GM21786 (cell line): Measurements from ENCODE around the gene YTHDF2.

Source experiments
- ATAC-seq: cut with Tn5 transposase; IDR thresholded peaks from one replicate; pipeline ENCODE4 v1.9.1; 2021; ENCODE audit not compliant: unreplicated experiment

The YTHDF2 gene

DNA sequence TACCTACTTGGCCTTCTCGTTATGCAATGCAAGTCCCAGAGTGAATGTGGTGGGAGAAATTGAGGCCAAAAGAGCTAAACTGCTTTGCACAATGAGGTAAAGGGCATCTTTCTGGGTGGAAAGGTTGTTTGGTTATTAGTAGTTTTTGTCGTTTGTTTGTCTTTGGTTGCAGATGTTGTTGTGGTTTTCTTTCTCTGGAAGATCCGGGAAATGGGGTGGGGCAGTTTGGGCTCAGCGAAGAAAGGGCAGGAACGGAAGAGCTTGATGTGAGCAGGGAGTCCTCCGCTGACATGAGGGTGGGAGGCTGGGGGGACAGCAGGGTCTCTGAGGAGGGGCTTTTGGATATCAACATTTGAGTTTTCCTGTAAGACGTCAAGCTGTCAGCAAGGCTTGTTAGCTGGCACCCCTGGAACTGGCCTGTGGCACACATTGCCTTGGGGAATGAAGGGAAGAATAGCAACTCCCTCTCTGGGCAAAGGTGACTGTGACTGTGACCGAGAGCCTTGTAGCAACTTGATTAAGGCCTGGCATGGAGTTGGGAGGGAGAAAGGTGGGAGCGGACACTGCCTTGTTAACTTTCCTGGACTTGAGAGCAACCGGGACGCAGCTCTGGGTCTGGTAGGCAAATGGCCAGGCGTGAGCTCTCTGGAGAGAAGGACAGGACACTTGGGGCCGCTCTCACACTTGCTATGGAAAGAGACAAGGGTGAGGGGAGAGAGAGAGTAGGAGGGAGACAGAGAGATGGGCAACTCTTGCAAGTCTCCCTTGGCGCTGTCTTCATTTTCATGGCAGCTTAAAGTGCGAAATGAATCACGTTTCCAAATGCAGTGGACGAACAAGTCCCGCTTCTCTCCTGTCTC is 59.8 kb downstream of the YTHDF2 start:
- ATAC-seq = no peak

DNA sequence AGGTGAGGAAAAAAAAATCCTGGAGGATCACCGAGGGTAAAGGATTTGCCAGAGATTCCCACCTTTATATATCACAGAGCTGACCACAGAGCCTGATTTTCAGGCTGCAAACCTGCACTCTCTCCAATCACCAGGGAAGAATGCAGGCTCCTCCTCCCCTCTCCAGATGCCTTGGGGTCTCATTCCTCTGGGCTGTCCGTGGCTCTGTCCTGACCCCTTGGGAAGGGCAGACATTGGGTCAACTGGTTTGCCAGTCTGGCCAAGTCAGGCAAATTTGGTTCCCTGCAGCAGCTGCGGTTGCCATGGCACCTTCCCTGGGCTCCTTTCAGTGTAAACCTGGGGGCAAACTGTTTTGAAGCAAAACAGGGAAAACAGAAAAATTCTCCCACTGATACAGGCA is 63.6 kb downstream of the YTHDF2 start:
- ATAC-seq = no peak

DNA sequence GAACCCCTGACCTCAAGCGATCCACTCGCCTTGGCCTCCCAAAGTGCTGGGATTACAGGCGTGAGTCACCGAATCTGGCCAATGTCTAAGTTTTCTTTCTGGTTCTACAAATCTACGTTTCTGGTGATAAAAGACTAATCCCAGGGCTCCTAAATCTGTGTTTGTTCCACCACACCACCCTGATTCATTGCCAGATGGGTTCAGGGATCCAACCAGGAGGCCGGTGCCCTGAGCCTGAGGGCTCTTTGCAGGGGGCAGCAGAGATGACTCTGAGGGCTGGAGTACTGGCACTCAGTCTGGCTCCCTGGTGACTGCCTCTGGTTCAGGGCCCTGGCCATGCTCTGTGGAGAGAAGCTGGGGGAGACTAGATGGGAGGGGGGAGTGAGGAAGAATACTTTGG is 64.7 kb downstream of the YTHDF2 start:
- ATAC-seq = no peak

DNA sequence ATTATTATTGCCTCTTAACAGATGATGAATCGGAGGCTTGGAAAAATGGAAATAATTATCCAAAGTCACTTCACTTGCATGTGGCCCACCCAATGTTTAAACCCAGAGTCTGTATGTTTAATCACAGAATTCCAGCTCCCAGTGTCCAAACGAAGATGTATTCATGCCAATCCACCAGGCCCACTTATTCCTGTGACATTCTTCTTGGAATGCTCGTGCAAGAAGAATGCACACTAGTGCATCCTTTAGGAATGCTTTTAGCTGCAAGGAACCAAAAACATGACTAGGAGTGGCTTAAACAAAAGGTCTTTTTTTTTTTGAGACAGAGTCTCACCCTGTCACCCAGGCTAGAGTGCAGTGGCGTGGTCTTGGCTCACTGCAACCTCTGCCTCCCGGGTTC is 66.3 kb downstream of the YTHDF2 start:
- ATAC-seq = no peak

DNA sequence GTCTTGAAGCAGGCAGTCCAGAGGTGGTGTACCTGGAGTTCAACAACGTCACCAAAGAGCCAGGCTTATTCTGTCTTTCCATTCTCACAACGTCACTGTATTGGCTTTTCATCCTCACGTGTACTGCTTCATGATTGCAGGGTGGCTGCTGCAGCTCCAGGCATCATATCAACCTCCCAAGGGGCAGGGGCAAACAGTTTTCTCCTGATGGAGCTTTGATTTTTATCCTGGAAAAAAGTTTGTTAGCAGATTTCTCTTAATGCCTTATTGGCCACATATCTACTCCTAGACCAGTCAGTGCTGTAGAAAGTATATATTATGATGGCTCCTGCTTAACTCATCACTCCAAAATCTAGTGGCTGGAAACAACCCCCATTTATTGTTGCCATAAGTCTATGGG is 66.9 kb downstream of the YTHDF2 start:
- ATAC-seq = no peak

DNA sequence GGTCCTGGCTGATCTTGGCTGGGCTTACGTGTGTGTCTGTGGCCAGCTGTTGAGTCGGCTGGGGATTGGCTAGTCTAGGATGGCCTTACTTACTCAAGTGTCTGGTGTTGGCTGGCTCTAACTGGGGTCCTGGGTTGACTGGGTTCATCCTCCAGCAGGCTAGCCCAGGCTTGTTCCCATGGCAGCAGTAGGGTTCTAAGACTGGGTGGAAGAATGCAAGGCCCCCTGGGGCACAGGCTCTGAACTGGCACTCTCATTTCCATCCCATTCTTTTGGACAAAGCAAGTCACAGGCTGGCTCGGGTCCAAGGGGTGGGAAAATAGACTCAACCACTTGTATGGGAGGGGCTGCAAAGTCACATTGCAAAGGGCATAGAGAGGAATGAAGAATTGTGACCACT is 67.3 kb downstream of the YTHDF2 start:
- no peak for ATAC-seq

DNA sequence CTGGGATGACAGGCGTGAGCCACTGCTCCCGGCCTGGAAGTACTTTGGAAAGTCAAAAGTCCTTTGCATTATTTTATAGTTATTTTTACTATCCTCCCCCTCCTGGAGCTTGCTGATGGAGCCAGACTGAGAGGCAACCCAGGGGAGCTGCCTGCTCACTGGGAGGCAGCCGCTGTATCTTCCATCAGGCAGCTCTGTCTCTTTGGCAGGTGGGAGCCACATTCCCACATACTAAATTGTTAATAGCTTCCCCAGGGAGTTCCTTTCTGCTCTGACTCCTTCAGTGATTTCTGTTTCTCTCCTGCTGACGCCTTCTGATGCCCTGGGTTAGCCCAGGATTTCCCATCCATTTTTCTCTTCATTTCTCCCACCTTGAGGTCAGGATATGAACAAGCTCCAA is 70.3 kb downstream of the YTHDF2 start:
- no peak for ATAC-seq

DNA sequence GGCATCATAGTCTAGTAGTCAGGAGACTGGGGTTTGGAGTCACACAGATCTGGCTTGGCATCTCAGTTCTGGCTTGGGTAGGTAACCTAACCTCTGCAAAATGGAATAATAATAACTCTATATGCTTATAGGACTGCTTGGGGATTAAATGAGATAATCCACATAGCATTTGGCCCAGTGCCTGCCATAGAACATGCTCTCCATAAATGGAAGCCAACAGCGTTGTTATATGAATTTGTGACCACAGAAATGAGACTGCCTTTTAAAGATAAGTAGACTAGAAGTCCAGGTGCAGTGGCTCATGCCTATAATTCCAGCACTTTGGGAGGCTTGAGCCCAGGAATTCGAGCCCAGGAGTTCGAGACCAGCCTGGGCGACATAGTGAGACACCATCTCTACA is 71.2 kb downstream of the YTHDF2 start:
- no peak for ATAC-seq

DNA sequence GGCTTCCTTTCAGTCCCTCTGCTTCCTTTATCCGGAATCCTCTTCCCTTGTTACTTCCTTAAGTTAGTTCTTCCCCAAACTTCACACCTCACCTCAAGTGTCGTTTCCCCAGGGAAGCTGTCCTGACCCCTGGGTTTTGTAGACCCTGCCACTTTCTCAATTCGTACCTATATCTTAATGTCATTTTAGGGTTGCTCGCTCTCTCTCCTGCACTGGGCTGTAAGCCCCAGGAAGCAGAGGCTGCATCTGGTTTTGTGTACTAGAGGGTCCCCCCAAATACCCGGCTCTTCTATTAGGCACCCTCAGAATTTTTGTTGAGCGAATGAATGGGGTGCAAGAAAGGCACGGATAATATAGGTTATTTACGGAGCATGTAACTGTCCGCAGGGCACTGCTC is 74.6 kb downstream of the YTHDF2 start:
- no peak for ATAC-seq

DNA sequence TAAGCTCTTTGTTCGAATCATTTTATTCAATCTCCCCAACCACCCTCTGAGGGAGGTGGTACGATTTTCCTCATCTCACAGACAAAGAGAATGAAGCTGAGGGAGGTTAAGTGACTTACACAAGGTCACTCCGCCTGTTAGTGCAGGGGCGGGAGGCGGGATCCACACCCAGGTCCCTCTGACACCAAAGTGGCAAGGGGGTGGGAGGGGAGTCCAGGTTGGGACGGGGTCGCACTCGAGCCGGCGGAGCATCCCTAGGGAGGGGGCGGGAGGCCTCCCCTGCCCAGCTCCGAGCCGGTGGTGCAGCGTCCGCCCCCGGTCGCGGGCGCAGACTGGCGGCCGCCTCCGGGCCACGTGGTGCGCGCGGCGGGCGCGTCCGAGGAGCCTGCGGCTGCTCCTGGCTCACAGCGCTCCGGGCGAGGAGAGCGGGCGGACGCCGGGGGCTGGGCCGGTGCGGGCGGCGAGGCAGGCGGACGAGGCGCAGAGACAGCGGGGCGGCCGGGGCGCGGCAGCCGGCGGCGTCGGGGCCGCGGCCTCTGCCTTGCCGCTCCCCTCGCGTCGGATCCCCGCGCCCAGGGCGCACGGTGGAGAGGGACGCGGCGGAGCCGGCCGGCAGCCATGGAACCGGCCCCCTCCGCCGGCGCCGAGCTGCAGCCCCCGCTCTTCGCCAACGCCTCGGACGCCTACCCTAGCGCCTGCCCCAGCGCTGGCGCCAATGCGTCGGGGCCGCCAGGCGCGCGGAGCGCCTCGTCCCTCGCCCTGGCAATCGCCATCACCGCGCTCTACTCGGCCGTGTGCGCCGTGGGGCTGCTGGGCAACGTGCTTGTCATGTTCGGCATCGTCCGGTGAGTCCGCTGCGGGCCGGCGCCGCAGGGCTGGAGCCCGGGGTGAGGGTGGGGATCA is 75.3 kb downstream of the YTHDF2 start, which contains the start of gene OPRD1:
OPRD1 (plus strand) TSS at position 405 of the 903 bp plus-strand sequence; CDS start at position 619, 214 bp downstream.
- ATAC-seq = no peak

DNA sequence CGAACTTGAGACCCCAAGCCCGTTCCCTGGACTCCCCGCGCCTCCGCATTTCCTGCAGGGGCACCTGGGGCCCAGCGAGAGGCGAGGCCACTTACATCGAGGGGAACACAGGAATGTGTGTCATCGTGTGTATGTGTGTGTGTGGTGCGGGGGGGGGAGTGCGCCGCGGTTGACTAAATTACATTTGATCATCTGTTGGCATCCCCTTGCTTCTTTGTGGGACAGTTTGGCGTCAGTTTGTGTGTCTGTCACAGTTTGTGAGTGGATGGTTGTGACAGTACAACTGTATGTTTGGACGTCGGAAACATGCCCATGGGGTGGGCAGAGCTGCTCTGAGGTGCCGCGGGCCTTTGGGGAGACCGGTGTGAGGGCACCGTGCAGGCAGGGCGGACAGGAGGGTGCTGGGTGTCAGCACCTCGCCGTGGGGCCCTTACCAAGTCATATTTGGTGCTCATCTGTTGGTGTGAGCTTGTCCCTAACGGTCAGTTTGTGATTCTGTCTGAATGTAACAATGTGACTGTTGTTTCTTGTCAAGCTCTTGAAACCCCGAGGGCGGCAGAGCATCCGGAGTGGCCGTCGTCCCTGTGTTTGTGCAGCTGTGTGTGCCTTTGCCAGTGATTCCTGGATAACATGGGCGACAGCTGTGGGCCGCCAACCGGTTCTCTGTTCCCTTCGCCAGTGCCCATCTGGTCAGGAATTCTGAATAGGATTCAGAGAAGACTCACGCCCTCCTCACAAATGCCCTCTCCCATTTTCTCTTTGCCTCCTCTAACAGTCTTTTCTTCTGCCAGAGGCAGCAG is 76.1 kb downstream of the YTHDF2 start:
- ATAC-seq = no peak

DNA sequence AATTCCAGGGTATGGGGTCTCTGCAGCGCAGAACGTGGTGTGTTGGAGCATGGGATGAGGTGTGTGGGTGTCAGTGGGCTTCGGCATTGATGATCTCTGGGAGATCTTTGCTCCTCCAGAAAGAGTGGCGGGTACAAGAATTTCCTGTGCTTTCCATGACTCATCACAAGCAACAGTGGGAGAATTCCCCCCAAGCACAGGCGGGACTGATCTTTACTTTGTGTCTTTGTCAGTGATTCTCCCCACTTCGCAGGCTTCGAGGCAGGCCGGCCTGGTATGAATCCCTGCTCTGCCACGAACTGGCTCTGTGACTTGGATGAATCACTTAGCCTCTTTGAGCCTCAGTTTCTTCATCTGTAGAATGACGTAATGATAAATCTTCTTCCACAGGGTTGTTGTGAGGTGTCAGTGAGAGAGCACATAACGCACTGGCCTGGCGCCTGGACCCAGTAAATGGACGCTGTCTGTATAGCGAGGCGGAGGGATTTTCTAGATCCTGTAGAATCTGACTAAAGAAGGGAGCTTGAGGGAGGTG is 77.3 kb downstream of the YTHDF2 start:
- no peak for ATAC-seq

DNA sequence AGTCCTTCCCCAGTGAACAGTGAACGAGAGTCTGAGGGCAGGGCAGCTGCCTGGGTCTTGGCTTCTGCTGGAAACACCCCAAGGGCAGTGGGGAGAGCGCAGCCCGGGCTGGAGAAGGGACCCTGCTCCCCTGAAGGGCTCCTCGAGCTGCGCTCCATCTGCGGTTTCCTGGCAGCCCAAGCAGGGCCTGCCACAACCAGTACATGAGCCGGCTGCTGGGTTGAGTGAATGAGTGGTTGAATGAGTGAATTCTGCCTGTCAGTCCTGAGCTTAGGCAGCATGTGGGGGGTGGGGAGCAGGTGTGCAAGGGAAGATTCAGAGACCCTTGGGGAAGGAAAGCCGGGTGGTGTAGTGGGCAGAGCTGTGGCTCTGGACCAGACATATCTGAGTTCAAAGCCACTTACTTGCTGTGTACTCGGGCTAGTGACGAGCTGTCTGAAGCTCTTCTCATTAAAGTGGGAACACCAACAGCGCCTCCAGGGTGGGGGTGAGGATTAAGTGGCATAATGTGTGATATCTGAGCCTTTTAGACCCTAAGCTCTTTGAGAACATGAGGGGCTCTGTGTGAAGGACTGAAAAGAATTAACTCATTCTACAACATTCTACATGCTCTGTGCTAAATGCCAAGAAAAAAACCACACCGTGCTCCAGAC is 78.9 kb downstream of the YTHDF2 start:
- no peak for ATAC-seq

DNA sequence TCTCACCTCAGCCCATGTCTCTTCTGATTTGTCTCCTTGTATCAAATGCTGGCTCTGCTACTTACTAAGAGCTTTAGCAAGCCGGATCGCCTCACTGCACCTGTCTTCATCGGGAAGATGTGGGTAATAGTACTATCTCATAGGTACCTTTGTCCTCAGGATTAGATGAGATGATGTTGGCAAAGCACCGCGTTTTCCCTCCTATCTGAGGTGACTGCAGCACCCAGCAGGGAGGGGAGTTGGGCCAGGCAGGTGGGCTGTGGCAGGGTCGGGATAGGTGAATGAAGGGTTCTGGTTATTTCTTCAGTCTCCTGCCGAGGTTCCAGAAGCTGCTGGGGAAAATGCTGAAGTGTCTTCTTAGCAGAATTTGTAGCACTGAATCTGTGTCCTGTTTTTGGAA is 80.4 kb downstream of the YTHDF2 start:
- ATAC-seq = no peak

DNA sequence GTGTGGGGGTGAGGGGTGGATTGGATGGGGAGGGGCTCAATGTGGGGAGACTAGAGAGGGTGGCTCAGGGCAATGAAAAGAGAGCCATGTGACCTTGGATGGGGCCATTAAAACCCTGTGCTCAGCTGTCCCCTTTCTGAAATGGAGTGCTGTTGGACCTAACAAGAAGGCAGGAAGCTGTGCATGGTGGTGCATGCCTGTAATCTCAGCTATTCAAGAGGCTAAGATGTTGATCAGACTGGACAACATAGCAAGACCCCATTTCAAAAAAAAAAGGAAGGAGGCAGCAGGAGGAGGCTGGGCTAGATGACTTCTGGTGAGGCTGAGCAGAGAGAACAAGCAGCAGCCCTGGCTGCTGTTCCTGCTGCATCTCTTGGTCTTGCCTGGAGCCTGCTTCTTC is 82.3 kb downstream of the YTHDF2 start:
- no peak for ATAC-seq
